GM20000 (cell line): ENCODE data around the gene DTD1.

ENCODE experiments used
- DNase-seq: peaks from one replicate; pipeline ENCODE4 v3.0.0; 2012; ENCODE audit warnings: low spot score
- TF ChIP-seq, protein P1 (sequence below): IDR thresholded peaks from 2 replicates; pipeline ENCODE4 v1.5.1; 2012; ENCODE audit warnings: mild to moderate bottlenecking, control low read depth; ENCODE audit errors: extremely low read depth, missing control alignments

The DTD1 gene

DNA sequence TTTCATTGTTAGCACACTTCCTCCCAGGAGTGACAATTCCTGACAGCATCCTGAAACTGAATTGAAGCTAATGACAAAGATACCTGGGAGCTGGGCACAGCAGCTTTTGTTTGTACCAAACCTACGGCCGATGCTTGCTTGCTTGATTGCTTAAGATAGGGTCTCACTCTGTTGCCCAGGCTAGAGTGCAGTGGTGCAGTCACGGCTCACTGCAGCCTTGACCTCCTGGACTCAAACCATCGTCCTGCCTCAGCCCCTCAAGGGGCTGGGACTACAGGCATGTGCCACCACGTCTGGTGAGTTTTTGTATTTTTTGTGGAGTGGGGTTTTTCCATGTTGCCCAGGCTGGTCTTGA lies 141.0 kb downstream of the DTD1 start:
- TF ChIP-seq, protein P1, sequence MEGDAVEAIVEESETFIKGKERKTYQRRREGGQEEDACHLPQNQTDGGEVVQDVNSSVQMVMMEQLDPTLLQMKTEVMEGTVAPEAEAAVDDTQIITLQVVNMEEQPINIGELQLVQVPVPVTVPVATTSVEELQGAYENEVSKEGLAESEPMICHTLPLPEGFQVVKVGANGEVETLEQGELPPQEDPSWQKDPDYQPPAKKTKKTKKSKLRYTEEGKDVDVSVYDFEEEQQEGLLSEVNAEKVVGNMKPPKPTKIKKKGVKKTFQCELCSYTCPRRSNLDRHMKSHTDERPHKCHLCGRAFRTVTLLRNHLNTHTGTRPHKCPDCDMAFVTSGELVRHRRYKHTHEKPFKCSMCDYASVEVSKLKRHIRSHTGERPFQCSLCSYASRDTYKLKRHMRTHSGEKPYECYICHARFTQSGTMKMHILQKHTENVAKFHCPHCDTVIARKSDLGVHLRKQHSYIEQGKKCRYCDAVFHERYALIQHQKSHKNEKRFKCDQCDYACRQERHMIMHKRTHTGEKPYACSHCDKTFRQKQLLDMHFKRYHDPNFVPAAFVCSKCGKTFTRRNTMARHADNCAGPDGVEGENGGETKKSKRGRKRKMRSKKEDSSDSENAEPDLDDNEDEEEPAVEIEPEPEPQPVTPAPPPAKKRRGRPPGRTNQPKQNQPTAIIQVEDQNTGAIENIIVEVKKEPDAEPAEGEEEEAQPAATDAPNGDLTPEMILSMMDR: no peak

DNA sequence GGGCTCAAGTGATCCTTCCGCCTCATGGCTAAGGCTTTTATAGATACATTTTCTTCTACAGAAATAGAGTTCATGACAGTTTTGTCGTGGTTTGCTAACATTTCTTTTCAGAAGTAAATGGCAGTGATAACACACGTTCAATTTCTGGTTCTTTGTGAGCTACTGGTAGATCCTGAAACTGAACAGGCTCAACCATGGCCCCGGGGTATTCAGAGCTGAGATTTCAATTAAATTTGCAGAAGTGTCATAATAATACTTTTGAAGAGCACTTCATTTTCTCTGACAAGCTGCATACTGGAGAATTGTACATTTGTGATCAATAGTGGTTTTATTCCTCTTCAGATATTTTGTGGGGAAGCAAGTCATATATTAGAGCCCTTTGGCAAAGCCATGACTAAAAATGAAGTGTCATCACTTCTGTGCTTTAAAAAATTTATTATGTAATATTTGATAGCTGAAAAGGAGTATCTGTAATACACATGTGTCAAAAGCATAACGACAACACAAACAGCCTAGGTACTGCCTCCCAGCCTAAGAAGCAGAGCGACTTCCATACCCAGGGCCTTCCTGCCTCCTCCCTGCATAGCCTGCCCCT lies 141.5 kb downstream of the DTD1 start:
- TF ChIP-seq, protein P1: no peak
- DNase-seq: no peak

More for the DNA sequence above, 141.0 kb downstream of the DTD1 start:
- no peak for DNase-seq

DNA sequence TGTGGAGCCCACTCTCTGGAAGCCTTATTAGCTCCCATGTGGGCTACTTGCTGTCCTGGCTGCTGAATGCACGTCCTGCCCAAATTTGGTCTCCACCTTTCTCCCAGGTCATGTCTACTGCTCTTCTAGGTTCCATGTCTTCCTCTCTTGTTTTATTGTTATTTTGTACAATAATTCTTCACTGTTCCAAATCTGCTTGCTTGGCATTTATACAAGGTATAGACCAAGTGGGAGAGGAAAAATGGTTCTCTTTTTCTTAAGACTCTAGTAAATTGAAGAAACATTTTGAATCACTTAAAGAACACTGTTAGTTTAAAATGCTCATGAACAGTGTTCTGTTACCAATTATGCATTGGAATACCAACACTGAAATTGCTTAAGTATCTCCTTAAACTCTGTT lies 144.1 kb downstream of the DTD1 start:
- no peak for DNase-seq
- TF ChIP-seq, protein P1: no peak

DNA sequence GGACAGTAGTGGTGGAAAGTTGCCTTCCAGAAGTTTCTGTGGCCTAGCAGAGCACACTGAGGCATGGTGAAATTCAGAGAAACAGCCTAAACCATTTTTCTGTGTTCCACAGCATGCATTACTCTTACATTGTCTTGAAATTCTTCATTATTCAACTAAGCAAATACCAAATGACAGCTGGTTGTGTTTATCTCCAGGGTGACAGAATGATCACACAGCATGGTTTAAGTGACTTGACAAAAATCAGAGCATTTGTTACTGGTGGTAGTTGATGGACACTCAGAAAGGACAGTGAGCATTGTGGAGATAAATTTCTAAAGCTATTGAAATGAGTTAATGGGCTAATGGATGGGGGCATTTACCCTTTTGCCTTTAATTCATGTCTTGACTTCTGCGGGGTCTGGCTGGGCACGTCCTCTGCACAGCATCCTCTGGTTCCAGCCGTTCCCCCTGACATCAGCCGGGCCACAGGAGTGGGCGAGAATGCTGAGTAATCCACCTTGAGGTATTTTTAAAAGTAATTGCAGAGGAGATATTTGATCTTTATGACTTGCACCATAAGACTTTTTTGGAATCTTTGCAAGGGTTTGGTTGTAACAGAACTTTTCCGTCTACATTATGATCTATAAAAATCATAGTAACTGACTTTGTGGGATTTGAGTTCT lies 146.8 kb downstream of the DTD1 start:
- TF ChIP-seq, protein P1: no peak
- no peak for DNase-seq

DNA sequence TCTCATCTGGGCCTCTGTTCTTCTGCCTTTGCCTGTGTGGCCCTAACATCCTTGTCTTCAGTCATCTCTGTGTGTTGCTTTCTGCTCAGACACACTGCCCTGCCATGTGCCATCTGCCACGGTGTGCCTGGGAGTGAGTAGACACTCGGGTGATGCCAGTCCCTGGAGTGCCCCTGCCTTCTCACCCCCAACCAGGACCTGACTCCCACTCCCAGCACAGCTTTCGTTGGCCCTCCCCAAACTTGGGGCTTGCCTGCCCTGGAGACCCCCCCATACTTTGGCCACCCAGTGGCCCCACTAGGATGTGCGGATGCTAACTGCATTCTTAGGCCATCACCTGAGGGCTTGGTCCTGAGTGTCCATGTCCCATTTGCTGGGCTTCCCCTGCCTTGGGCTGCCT lies 149.3 kb downstream of the DTD1 start:
- TF ChIP-seq, protein P1: no peak
- DNase-seq: no peak

DNA sequence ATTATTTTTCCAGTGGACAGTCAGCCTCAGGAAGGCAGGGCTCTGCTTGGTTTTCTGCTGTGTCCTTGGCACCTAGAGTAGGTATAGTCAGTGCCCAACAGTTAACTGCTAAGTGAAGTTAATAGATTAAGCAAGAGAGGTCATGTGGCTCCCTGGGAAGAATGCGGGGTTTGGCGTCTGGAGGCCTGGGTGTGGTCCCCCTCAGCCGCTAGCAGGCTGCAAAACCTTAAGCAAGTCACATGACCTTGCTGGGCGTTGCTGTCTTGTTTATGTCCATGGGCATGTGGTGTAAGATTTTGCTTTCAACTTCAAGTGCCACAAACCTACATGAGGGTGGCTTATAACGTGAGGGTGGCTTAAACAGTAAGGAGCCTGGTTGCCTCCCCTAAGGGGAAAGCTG lies 150.2 kb downstream of the DTD1 start:
- TF ChIP-seq, protein P1: no peak
- no peak for DNase-seq

DNA sequence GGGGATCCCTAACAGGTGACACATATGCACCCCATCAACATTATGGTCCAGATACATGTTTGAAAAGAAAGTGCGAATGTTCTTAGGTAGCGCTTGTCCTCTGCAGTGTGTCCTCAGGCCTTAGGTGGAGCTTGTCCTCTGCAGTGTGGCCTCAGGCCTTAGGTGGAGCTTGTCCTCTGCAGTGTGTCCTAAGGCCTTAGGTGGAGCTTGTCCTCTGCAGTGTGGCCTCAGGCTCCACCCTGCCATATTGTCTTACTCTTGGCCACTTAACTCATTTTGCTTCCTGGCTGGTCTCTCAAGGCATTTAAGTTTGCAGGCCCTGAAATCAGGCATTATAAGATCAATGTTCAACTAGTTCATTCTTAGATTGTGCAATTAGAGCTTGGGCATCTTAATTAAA lies 151.0 kb downstream of the DTD1 start:
- TF ChIP-seq, protein P1: no peak
- no peak for DNase-seq
